ENCODE measurements around the gene TEX13D.

DNA sequence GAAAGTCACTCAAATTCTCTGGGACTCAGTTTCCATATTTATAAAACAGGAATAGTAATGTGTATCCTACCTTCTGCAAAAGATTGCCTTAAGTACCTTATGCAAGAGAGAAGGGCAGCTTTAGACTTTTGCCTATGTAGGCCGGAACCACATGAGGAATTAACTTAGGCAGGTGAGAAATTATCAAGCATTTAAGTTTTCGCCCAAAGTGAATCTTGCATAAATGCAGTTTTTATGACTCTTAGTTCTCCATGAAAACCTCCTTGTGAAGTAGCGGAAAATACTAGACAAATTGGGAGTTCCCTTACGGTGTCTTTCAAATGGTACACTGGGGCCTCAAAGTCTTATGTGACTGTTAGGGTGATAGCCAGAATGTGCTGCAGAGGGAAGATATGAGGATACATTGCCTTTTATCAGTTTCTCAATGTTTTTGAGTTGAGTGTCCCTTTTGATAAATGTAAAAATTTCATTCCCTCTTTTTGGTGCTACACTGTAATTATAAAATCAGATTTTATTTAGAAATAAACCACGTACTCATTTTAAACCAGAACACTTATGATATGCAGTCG is 16.5 kb downstream of the TEX13D start:
- TF ChIP-seq, protein P1, sequence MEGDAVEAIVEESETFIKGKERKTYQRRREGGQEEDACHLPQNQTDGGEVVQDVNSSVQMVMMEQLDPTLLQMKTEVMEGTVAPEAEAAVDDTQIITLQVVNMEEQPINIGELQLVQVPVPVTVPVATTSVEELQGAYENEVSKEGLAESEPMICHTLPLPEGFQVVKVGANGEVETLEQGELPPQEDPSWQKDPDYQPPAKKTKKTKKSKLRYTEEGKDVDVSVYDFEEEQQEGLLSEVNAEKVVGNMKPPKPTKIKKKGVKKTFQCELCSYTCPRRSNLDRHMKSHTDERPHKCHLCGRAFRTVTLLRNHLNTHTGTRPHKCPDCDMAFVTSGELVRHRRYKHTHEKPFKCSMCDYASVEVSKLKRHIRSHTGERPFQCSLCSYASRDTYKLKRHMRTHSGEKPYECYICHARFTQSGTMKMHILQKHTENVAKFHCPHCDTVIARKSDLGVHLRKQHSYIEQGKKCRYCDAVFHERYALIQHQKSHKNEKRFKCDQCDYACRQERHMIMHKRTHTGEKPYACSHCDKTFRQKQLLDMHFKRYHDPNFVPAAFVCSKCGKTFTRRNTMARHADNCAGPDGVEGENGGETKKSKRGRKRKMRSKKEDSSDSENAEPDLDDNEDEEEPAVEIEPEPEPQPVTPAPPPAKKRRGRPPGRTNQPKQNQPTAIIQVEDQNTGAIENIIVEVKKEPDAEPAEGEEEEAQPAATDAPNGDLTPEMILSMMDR (IDR thresholded peaks at IDR 0.05; ENCODE audit: poor library complexity), result no peak
- TF ChIP-seq EZH2phosphoT487 (IDR thresholded peaks at IDR 0.05; ENCODE audit: low read depth, severe bottlenecking, unreplicated experiment), result no peak

All from hepatocyte (in vitro differentiated cells).